Loucy (cell line): ENCODE data around the gene PSMD7.
"Not testable (repeated sequence)": the region's sequence is repeated elsewhere in the genome, so short reads cannot be mapped to it uniquely, and the experiment has no call there.

ENCODE experiments used
- H2AFZ ChIP-seq: fragments of 200-600 bp; sonication (generic); 2 replicates; pipeline ENCODE4 v1.6.0; 2016; ENCODE audit warnings: antibody characterized with exemption, mild to moderate bottlenecking, low read length, moderate library complexity
- H3F3A ChIP-seq: fragments of 200-600 bp; 2 replicates; pipeline ENCODE4 v1.6.0; 2016; ENCODE audit warnings: antibody characterized with exemption, low read depth, mild to moderate bottlenecking
- H3K27me3 ChIP-seq: fragments of 200-600 bp; sonication (generic); 2 replicates; pipeline ENCODE4 v1.6.1; 2014; ENCODE audit warnings: low read length, mild to moderate bottlenecking; ENCODE audit not compliant: insufficient read depth, poor library complexity, severe bottlenecking
- H3K36me3 ChIP-seq: fragments of 200-600 bp; sonication (generic); 2 replicates; pipeline ENCODE4 v1.6.1; 2016; ENCODE audit warnings: low read length; ENCODE audit not compliant: insufficient read depth
- H3K4me1 ChIP-seq: fragments of 200-600 bp; sonication (generic); 2 replicates; pipeline ENCODE4 v1.5.1; 2014; ENCODE audit warnings: low read length, mild to moderate bottlenecking; ENCODE audit not compliant: insufficient read depth, poor library complexity, severe bottlenecking
- H3K4me2 ChIP-seq: fragments of 200-600 bp; sonication (generic); 2 replicates; pipeline ENCODE4 v1.6.0; 2014; ENCODE audit warnings: antibody characterized with exemption, low read length, low read depth, mild to moderate bottlenecking; ENCODE audit not compliant: poor library complexity, severe bottlenecking
- H3K4me3 ChIP-seq: fragments of 200-600 bp; sonication (generic); 2 replicates; pipeline ENCODE4 v1.5.1; 2014; ENCODE audit warnings: low read length, mild to moderate bottlenecking, mixed read lengths; ENCODE audit not compliant: poor library complexity, severe bottlenecking
- H3K79me2 ChIP-seq: fragments of 200-600 bp; sonication (generic); 2 replicates; pipeline ENCODE4 v1.6.1; 2014; ENCODE audit warnings: low read length; ENCODE audit not compliant: insufficient read depth
- H3K9ac ChIP-seq: fragments of 200-600 bp; sonication (generic); 2 replicates; pipeline ENCODE4 v1.6.0; 2014; ENCODE audit warnings: mild to moderate bottlenecking, low read depth, low read length, moderate library complexity; ENCODE audit not compliant: poor library complexity, severe bottlenecking
- H3K9me2 ChIP-seq: fragments of 200-600 bp; sonication (generic); replicated peaks from 2 replicates; pipeline ENCODE4 v1.6.1; 2016; ENCODE audit warnings: low read depth, low read length, mixed read lengths
- H3K9me3 ChIP-seq: fragments of 200-600 bp; sonication (generic); 2 replicates; pipeline ENCODE4 v1.6.1; 2014; ENCODE audit warnings: mild to moderate bottlenecking, antibody characterized with exemption, low read length, low read depth; ENCODE audit not compliant: insufficient read depth
- H4K20me1 ChIP-seq: fragments of 200-600 bp; sonication (generic); 2 replicates; pipeline ENCODE4 v1.6.0; 2014; ENCODE audit warnings: antibody characterized with exemption, low read length, mild to moderate bottlenecking; ENCODE audit not compliant: insufficient read depth, poor library complexity, severe bottlenecking
- EZH2phosphoT487 ChIP-seq: fragments of 200-600 bp; IDR thresholded peaks from 2 replicates; pipeline ENCODE4 v1.6.1; 2018; ENCODE audit warnings: antibody characterized with exemption, mild to moderate bottlenecking, moderate library complexity, borderline replicate concordance
- TF ChIP-seq, protein P1 (sequence below): fragments of 200-600 bp; sonication (generic); conservative IDR thresholded peaks from 2 replicates; pipeline ENCODE4 v1.5.1; 2014; ENCODE audit warnings: mild to moderate bottlenecking, antibody characterized with exemption, low read length

Gene PSMD7

DNA sequence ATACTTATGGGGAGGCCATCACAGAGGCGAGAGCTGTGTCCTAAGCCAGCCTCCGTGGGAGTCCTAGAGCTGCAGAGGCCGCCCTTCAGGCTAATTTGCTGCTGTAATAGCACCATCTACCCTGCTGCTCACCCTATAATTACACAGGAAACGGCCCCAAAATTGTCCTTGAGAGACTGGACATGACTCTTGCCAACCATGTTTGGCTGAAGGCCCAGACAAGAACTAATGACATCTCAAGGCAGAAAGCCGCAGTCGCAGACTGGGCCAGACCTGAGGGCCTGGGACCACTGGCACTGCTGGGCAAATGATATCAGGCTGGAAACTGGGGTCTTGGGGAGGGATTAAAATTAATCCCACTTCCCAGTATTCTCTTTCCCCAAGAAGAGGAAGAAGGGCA lies 24.1 kb downstream of the PSMD7 start:
- no peaks in the 10 kb centered on the region for H3K27me3 ChIP-seq
- H3F3A ChIP-seq, result no peaks in the 10 kb centered on the region
- H3K36me3 ChIP-seq, result peaks cover 5% of the 10 kb centered on the region; the same call in 1 of the 2 replicates
- H3K79me2 ChIP-seq, result no peaks in the 10 kb centered on the region
- H3K9me2 ChIP-seq, result no peaks in the 10 kb centered on the region
- H3K4me2 ChIP-seq, result no peak overlapping the region
- H3K4me3 ChIP-seq, result no peak overlapping the region
- no peak overlapping the region for H2AFZ ChIP-seq
- no peak for TF ChIP-seq EZH2phosphoT487
- TF ChIP-seq, protein P1, sequence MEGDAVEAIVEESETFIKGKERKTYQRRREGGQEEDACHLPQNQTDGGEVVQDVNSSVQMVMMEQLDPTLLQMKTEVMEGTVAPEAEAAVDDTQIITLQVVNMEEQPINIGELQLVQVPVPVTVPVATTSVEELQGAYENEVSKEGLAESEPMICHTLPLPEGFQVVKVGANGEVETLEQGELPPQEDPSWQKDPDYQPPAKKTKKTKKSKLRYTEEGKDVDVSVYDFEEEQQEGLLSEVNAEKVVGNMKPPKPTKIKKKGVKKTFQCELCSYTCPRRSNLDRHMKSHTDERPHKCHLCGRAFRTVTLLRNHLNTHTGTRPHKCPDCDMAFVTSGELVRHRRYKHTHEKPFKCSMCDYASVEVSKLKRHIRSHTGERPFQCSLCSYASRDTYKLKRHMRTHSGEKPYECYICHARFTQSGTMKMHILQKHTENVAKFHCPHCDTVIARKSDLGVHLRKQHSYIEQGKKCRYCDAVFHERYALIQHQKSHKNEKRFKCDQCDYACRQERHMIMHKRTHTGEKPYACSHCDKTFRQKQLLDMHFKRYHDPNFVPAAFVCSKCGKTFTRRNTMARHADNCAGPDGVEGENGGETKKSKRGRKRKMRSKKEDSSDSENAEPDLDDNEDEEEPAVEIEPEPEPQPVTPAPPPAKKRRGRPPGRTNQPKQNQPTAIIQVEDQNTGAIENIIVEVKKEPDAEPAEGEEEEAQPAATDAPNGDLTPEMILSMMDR, result no peak
- H4K20me1 ChIP-seq, result no peaks in the 10 kb centered on the region
- no peak overlapping the region for H3K9ac ChIP-seq
- H3K9me3 ChIP-seq, result no peaks in the 10 kb centered on the region
- H3K4me1 ChIP-seq, result no peaks in the 10 kb centered on the region

DNA sequence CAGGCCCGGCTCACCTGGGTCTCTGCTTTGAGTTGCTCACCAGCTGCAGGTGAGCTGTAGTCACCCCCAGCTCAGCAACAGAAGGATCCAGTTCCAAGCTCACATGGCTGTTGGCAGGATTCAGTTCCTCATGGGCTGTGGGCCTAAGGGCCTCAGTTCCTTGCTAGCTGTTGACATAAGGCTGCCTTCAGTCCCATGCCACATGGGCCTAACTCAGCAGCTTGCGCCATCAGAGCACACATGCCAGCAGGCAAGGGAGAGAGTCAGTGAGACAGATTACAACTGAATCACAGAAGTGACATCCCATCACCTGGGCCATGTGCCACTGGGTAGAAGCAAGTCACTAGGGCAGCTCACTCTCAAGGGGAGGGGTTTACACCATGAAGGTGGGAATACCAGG lies 24.7 kb downstream of the PSMD7 start:
- no peaks in the 10 kb centered on the region for H3F3A ChIP-seq
- H3K9ac ChIP-seq, result no peak overlapping the region
- H3K9me3 ChIP-seq, result no peaks in the 10 kb centered on the region
- H3K9me2 ChIP-seq, result no peaks in the 10 kb centered on the region
- TF ChIP-seq, protein P1, result no peak
- TF ChIP-seq EZH2phosphoT487, result no peak
- H3K79me2 ChIP-seq, result no peaks in the 10 kb centered on the region
- no peaks in the 10 kb centered on the region for H4K20me1 ChIP-seq
- no peaks in the 10 kb centered on the region for H3K27me3 ChIP-seq
- H2AFZ ChIP-seq, result no peak overlapping the region
- no peaks in the 10 kb centered on the region for H3K4me1 ChIP-seq
- H3K4me2 ChIP-seq, result no peak overlapping the region
- H3K4me3 ChIP-seq, result no peak overlapping the region
- H3K36me3 ChIP-seq, result peaks cover 11% of the 10 kb centered on the region; the same call in 1 of the 2 replicates

DNA sequence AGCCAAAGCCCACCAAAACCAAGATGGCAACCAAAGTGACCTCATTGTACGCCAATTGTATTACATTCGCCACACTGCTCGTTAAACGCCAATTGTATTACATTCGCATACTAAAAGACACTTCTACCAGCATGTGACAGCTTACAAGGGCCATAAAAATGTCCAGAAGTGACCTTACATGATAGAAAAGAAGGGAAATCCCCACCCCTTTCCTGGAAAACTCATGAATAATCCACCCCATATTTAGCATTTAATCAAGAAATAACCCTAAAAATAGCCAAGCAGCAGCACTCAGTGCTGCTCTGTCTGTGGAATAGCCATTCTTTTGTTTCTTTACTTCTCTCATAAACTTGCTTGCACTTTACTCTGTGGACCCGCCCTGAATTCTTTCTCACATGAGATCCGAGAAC lies 25.7 kb downstream of the PSMD7 start:
- no peaks in the 10 kb centered on the region for H3K27me3 ChIP-seq
- no peaks in the 10 kb centered on the region for H3K9me3 ChIP-seq
- no peaks in the 10 kb centered on the region for H3F3A ChIP-seq
- no peak overlapping the region for H2AFZ ChIP-seq
- no peak overlapping the region for H3K4me2 ChIP-seq
- H3K36me3 ChIP-seq, result peaks cover 19% of the 10 kb centered on the region; the same call in 1 of the 2 replicates
- no peaks in the 10 kb centered on the region for H3K4me1 ChIP-seq
- H3K9ac ChIP-seq, result no peak overlapping the region
- no peaks in the 10 kb centered on the region for H3K79me2 ChIP-seq
- TF ChIP-seq, protein P1, result no peak
- no peak for TF ChIP-seq EZH2phosphoT487
- no peaks in the 10 kb centered on the region for H3K9me2 ChIP-seq
- H4K20me1 ChIP-seq, result no peaks in the 10 kb centered on the region
- no peak overlapping the region for H3K4me3 ChIP-seq

DNA sequence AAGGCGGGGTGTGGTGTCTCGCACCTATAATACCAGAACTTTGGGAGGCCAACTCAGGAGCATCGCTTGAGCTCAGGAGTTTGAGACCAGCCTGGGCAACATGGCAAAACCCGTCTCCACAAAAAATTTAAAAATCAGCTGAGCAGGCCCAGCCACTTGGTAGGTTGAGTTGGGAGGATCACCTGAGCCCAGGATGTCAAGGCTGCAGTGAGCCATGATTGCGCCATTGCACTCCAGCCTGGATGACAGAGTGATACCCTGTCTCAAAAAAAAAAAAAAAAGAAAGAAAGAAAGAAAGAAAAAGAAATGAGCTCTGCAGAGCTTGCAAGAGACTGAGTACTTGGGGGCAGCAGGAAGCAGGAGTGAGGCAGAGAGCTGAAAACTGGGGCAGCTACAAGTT lies 28.2 kb downstream of the PSMD7 start:
- H3K4me3 ChIP-seq, H3K27me3 ChIP-seq, H3K9me3 ChIP-seq, H3F3A ChIP-seq, H3K4me2 ChIP-seq, H3K79me2 ChIP-seq, H4K20me1 ChIP-seq, H3K9ac ChIP-seq, H3K9me2 ChIP-seq, H3K4me1 ChIP-seq, H2AFZ ChIP-seq: not testable (repeated sequence)
- peaks cover 19% of the 10 kb centered on the region; the same call in 1 of the 2 replicates for H3K36me3 ChIP-seq
